ENCODE data around the gene AOPEP.

DNA sequence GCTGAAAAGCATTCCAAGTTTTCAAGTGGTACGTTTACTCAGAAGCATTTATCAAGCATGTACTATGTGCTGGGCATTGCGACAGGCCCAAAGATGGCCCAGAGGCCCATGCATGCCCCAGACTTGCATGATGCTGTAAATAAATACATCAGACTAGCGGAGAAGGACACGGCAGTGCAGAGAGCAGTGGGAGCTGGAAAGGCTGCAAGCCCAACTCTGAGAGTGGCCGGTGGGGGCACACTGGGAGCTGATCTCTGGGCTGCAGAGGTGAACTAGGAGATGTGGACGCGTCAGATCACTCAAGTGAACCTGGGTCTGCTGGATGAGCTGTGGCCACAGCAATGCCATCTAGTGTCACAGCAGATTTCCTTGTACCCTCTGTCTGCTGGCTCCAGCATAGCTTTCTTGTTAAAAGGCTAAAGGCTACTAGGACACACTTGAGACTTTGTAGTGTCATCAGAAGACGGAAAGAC, 344.1 kb downstream of the AOPEP start:
- TF ChIP-seq, protein P1, sequence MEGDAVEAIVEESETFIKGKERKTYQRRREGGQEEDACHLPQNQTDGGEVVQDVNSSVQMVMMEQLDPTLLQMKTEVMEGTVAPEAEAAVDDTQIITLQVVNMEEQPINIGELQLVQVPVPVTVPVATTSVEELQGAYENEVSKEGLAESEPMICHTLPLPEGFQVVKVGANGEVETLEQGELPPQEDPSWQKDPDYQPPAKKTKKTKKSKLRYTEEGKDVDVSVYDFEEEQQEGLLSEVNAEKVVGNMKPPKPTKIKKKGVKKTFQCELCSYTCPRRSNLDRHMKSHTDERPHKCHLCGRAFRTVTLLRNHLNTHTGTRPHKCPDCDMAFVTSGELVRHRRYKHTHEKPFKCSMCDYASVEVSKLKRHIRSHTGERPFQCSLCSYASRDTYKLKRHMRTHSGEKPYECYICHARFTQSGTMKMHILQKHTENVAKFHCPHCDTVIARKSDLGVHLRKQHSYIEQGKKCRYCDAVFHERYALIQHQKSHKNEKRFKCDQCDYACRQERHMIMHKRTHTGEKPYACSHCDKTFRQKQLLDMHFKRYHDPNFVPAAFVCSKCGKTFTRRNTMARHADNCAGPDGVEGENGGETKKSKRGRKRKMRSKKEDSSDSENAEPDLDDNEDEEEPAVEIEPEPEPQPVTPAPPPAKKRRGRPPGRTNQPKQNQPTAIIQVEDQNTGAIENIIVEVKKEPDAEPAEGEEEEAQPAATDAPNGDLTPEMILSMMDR (IDR thresholded peaks at IDR 0.05) = no peak
- no peak for TF ChIP-seq POLR2A (IDR thresholded peaks at IDR 0.05)
- TF ChIP-seq EP300 (IDR thresholded peaks at IDR 0.05) = no peak
- no peak for TF ChIP-seq POLR2AphosphoS5 (IDR thresholded peaks at IDR 0.05)

Measured in upper lobe of left lung (tissue), 4 donors.